Psoas muscle (tissue), 8 donors: ENCODE results near the gene ESR1. TPM values are rescaled to one million over a fixed set of nuclear protein-coding genes. Genes with fewer than 3 reads are reported as not detected.

Experiments
- ATAC-seq, 4 donors: fragments of 200-7000 bp; cut with Tn5 transposase; one replicate each; pipeline ENCODE4 v1.9.1; 2020; ENCODE audit warnings: moderate library complexity in 3 of 4, mild to moderate bottlenecking in 2 of 4
- DNase-seq, 2 donors: peaks; one replicate each; pipeline ENCODE4 v3.0.0-alpha.2; 2020
- H3K27ac ChIP-seq: fragments of 200-600 bp; one replicate; pipeline ENCODE4 v1.8.0; 2022
- H3K27me3 ChIP-seq, 3 donors: fragments of 200-600 bp in 1 of 3; one replicate each; pipeline versions ENCODE4 v1.6.1 to v1.8.0; 2013 to 2022; ENCODE audit warnings: low read length in 2 of 3, mild to moderate bottlenecking in 2 of 3, moderate library complexity in 1 of 3; ENCODE audit not compliant: insufficient read depth in 3 of 3
- H3K36me3 ChIP-seq, 2 donors: fragments of 200-600 bp in 1 of 2; one replicate each; pipeline versions ENCODE4 v1.6.1 to v1.8.0; 2013 to 2022; ENCODE audit warnings: low read depth in 1 of 2, mild to moderate bottlenecking in 1 of 2, moderate library complexity in 1 of 2; ENCODE audit not compliant: insufficient read depth in 1 of 2
- H3K4me1 ChIP-seq: fragments of 200-600 bp; one replicate; pipeline ENCODE4 v1.8.0; 2022
- H3K4me3 ChIP-seq: fragments of 200-600 bp; one replicate; pipeline ENCODE4 v1.8.0; 2022; ENCODE audit warnings: mild to moderate bottlenecking
- H3K9me3 ChIP-seq: fragments of 200-600 bp; one replicate; pipeline ENCODE4 v1.8.0; 2022
- CTCF ChIP-seq: fragments of 200-600 bp; IDR thresholded peaks from one replicate; pipeline ENCODE4 v1.8.0; 2022; ENCODE audit warnings: antibody characterized with exemption
- WGBS, 3 donors: extraction: QIAGEN DNeasy Blood & Tissue Kit; methylation state at CpG; one replicate each; pipeline versions ENCODE4 v1.1.6 to v1.1.7; 2013; 5-methylcytosine and 5-hydroxymethylcytosine counted together
- intact Hi-C, 2 donors: fragments of 100-400 bp; cut with DNase I; formaldehyde crosslinking; loops; one replicate each; pipeline versions ENCODE4 v1.11.0 to v1.14.2; 2022
- polyA plus RNA-seq, 3 donors: library from polyadenylated mRNA; stranded (reverse); fragments of 200-250 nt; gene quantifications; one replicate each; pipeline ENCODE4 v1.2.3, GENCODE V29; 2013
- total RNA-seq, 4 donors: library from RNA; stranded (reverse); fragmentation: NEBNext Ultra II Directional in 2 of 4; extraction: Animal tissue kit (Norgen Biotek cat#: 25700) in 2 of 4; gene quantifications; one replicate each; pipeline versions ENCODE4 v1.2.1 to v1.2.4, GENCODE V29; 2021 to 2023
- donor health status: healthy with polysubstance abuse.
- donor health status: DM: no; HTN: no; CAD: no; lungs with moderate emphysema.
- donor health status: Bipolar disorder and iron deficiency.
- donor health status: healthy.
- donor health status: DM: yes; HTN: yes; CAD: no.
- donor health status: DM: no; HTN: no; CAD: no.
- donor health status: DM: no; HTN: no; CAD: no.
- donor health status: DM: yes; HTN: yes; CAD: no.

ESR1 gene
- total and polyA plus RNA-seq, 7 donors = 0.42 to 4.4 (median 1.5) TPM

GRCh38 chr6:151917531-151918329 is 110.2 kb downstream of the ESR1 start:
- intact Hi-C loops = no loop called here
- no peaks in the 10 kb centered on the region for H3K36me3 ChIP-seq
- peak in 1 of 4 donors; percentile 47 for ATAC-seq
- H3K27me3 ChIP-seq = no peaks in the 10 kb centered on the region
- peaks cover 11% of the 10 kb centered on the region for H3K4me1 ChIP-seq
- peak overlapping the region; percentile 53 for H3K27ac ChIP-seq
- WGBS, 3 donors = 72 to 90% (median 76%) methylated on average over 6 of the region's 6 CpGs
- no peak overlapping the region for H3K4me3 ChIP-seq
- no peaks in the 10 kb centered on the region for H3K9me3 ChIP-seq
- DNase-seq = no peak
- TF ChIP-seq CTCF = no peak

- DNase-seq (no peak), ATAC-seq (no peak)
- no peak overlapping the region for H3K27ac ChIP-seq
- H3K4me3 ChIP-seq = no peak overlapping the region
- 85 to 88% (median 88%) methylated on average over 3 of the region's 3 CpGs for WGBS, 3 donors
- intact Hi-C loops = no loop called here
- no peaks in the 10 kb centered on the region for H3K27me3 ChIP-seq
- H3K9me3 ChIP-seq = no peaks in the 10 kb centered on the region
- TF ChIP-seq CTCF = no peak
- no peaks in the 10 kb centered on the region for H3K36me3 ChIP-seq
- H3K4me1 ChIP-seq = peaks cover 4% of the 10 kb centered on the region
Measured at GRCh38 chr6:151940307-151940706, 132.8 kb downstream of the ESR1 start.

- DNase-seq = no peak
- intact Hi-C loops = no loop called here
- Histone ChIP-seq H3K4me3 (no peak overlapping the region), H3K27ac (no peak overlapping the region), H3K36me3 (no peaks in the 10 kb centered on the region), H3K9me3 (no peaks in the 10 kb centered on the region), H3K4me1 (peaks cover 4% of the 10 kb centered on the region), H3K27me3 (no peaks in the 10 kb centered on the region)
- no peak for TF ChIP-seq CTCF
- ATAC-seq = no peak
- 36 to 52% (median 47%) methylated on average over 3 of the region's 3 CpGs for WGBS, 3 donors
Measured at GRCh38 chr6:151948002-151948743, 140.7 kb downstream of the ESR1 start.

- Histone ChIP-seq H3K9me3 (no peaks in the 10 kb centered on the region), H3K4me1 (no peaks in the 10 kb centered on the region), H3K36me3 (no peaks in the 10 kb centered on the region), H3K27me3 (peaks cover 0 to 2% (median 0%) of the 10 kb centered on the region in 3 donors), H3K4me3 (no peak overlapping the region), H3K27ac (no peak overlapping the region)
- WGBS, 3 donors = 72 to 79% (median 73%) methylated on average over 2 of the region's 2 CpGs
- intact Hi-C loops = no loop called here
- no peak for DNase-seq
- peak in 1 of 4 donors; percentile 43 for ATAC-seq
- TF ChIP-seq CTCF = no peak
Measured at GRCh38 chr6:151958332-151958731, 150.8 kb downstream of the ESR1 start.
